NCI-H187 (cell line): ENCODE results near the gene FGF2.
"Not testable (repeated sequence)": the region's sequence is repeated elsewhere in the genome, so short reads cannot be mapped to it uniquely, and the experiment has no call there.

Experiments used
- DNase-seq, 2 experiments: peaks; one replicate each; lab custom pipeline; 2025; lab: John Stamatoyannopoulos, UW

Gene FGF2

DNA sequence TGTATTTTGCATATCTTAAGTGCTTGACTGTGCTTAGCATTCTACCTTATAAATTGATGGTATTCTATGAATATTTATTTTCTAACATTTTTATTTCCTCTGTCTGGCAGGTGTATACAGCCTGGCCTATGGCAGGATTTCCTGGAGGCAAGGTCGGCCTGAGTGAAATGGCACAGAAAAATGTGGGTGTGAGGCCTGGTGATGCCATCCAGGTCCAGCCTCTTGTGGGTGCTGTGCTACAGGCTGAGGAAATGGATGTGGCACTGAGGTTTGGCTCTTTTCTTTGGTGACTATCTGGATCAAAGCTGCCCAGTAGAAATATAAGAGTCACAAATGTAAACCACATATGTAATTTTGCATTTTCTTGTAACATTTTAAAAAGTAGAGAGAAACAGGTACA, 102.3 kb downstream of the FGF2 start:
- DNase-seq = no peak

DNA sequence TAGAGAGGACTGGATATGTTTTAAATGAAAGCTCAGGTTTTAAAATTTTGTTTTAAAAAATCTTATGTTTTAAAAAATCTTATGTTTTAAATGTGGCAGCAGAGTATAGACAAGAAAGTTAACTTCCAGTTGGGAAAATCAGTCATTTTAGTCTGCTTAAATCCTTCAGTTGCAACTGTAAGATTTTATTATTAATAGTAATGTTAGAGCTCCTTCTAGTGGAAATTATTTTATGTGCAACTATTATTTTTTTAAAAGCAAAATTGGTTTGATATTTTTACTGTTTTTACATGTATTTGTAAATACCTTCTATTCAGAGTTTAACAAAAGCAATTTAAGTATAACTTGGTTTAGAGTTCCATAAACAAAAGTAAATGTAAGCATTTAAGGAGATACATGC, 104.2 kb downstream of the FGF2 start:
- no peak for DNase-seq

DNA sequence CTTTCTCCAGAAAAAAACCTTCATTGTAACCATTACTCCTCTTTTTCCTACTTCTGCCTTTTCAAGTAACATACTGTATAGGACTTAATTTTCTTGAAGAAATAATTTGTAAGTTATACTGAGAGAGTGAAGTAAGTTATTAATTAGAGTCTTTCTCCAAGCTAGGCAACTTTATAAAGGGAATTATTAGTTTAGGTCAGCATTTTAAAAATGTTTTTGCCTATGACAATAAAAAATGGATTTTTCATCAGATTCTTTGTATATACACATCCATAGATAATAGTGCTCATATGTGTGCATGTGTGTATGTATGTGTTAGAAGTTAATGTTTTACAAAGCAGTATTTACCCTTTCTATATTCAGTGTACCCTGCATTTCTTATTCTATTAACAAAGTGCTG, 106.1 kb downstream of the FGF2 start:
- DNase-seq = no peak

- not testable (repeated sequence) for DNase-seq
Measured at GRCh38 chr4:122945136-122945535, 118.5 kb downstream of the FGF2 start.

GRCh38 chr4:122946142-122946541, 119.5 kb downstream of the FGF2 start:
- DNase-seq = no peak
